GM12891 (cell line): ENCODE measurements around the gene TMEM239.

ENCODE experiments used
- POLR2A ChIP-seq: IDR thresholded peaks from 2 replicates; pipeline ENCODE4 v1.6.1; 2011; ENCODE audit warnings: low read depth, low read length, control low read depth
- POLR2AphosphoS5 ChIP-seq: IDR thresholded peaks from 2 replicates; pipeline ENCODE4 v1.6.1; 2011; ENCODE audit warnings: low read depth, low read length, control low read depth
- POU2F2 ChIP-seq: IDR thresholded peaks from 2 replicates; pipeline ENCODE4 v1.6.1; 2011; ENCODE audit warnings: low read depth, mild to moderate bottlenecking, control low read depth, low read length, moderate library complexity
- SPI1 ChIP-seq: IDR thresholded peaks from 2 replicates; pipeline ENCODE4 v1.6.1; 2011; ENCODE audit warnings: low read depth, low read length, control low read depth
- TAF1 ChIP-seq: IDR thresholded peaks from 2 replicates; pipeline ENCODE4 v1.6.1; 2011; ENCODE audit warnings: low read depth, low read length, control low read depth

DNA sequence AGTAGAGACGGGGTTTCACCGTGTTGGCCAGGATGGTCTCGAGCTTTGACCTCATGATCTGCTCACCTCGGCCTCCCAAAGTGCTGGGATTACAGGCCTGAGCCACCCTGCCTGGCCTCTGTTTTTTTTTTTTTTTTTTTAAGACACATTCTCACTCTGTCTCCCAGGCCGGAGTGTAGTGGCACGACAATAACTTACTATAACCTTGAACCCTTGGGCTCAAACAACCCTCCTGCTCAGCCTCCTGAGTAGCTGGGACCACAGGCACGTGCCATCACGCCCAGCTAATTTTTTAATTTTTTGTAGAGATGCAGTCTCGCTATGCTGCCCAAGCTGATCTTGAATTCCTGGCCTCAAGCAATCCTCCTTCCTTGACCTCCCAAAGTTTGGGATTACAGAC, 42.4 kb upstream of the TMEM239 start:
- TF ChIP-seq POLR2AphosphoS5 (no peak), POLR2A (no peak), POU2F2 (no peak), TAF1 (no peak), SPI1 (no peak)
